GM13977 (cell line): Measurements from ENCODE around the gene DGKB.
"Not testable (repeated sequence)": the region's sequence is repeated elsewhere in the genome, so short reads cannot be mapped to it uniquely, and the experiment has no call there.

Experiments
- DNase-seq: peaks from one replicate; pipeline ENCODE4 v3.0.0; 2012; ENCODE audit warnings: low spot score
- CTCF ChIP-seq: IDR thresholded peaks from 2 replicates; pipeline ENCODE4 v1.5.1; 2012; ENCODE audit warnings: mild to moderate bottlenecking, control low read depth; ENCODE audit not compliant: insufficient read depth; ENCODE audit errors: extremely low read depth, missing control alignments
- in situ Hi-C: fragments of 300-500 bp; cut with MboI; formaldehyde crosslinking; loops from one replicate; pipeline ENCODE4 v1.12.0; 2022; ENCODE audit warnings: low sequenced_read_pairs, low pct_unique_long_range_greater_than_20kb, mixed read lengths, inconsistent platforms; ENCODE audit not compliant: unreplicated experiment

Gene DGKB

GRCh38 chr7:14293434-14293833 lies 609.1 kb downstream of the DGKB start:
- in situ Hi-C loops, result no loop called here
- DNase-seq, result no peak
- TF ChIP-seq CTCF, result no peak

GRCh38 chr7:14292737-14293136 lies 609.8 kb downstream of the DGKB start:
- DNase-seq, result no peak
- no peak for TF ChIP-seq CTCF
- in situ Hi-C loops, result no loop called here

- DNase-seq, result no peak
- in situ Hi-C loops, result no loop called here
- TF ChIP-seq CTCF, result no peak
These were observed 612.6 kb downstream of the DGKB start for GRCh38 chr7:14289957-14290356.

- in situ Hi-C loops, result no loop called here
- DNase-seq, result no peak
- TF ChIP-seq CTCF, result no peak
These were observed 613.9 kb downstream of the DGKB start for GRCh38 chr7:14288701-14289100.

- DNase-seq, result no peak
- in situ Hi-C loops, result no loop called here
- TF ChIP-seq CTCF, result no peak
These were observed 615.2 kb downstream of the DGKB start for GRCh38 chr7:14287398-14287797.

GRCh38 chr7:14286036-14286435 lies 616.5 kb downstream of the DGKB start:
- in situ Hi-C loops, result no loop called here
- TF ChIP-seq CTCF, result no peak
- no peak for DNase-seq

GRCh38 chr7:14279065-14279871 lies 623.3 kb downstream of the DGKB start:
- in situ Hi-C loops, DNase-seq: not testable (repeated sequence)
